Neuronal stem cell (in vitro differentiated cells): Measurements from ENCODE around the gene FAM25G.
"Not testable (repeated sequence)": the region's sequence is repeated elsewhere in the genome, so short reads cannot be mapped to it uniquely, and the experiment has no call there.

Experiments used
- DNase-seq: peaks from one replicate; pipeline ENCODE4 v3.0.0-alpha.2; 2013; ENCODE audit warnings: low spot score
- H2AFZ ChIP-seq: one replicate; pipeline ENCODE4 v1.6.1; 2013; ENCODE audit warnings: mild to moderate bottlenecking, low read length, inconsistent platforms
- H2AK5ac ChIP-seq: 2 replicates; pipeline ENCODE4 v1.6.1; 2013; ENCODE audit warnings: low read depth, mild to moderate bottlenecking, inconsistent platforms, low read length, moderate library complexity, mixed read lengths
- H2BK120ac ChIP-seq: 2 replicates; pipeline ENCODE4 v1.6.1; 2013; ENCODE audit warnings: low read depth, mild to moderate bottlenecking, inconsistent platforms, low read length, moderate library complexity, mixed read lengths
- H2BK12ac ChIP-seq: one replicate; pipeline ENCODE4 v1.6.1; 2013; ENCODE audit warnings: low read length, inconsistent platforms
- H2BK15ac ChIP-seq: 2 replicates; pipeline ENCODE4 v1.6.1; 2013; ENCODE audit warnings: mild to moderate bottlenecking, low read length, inconsistent platforms, mixed read lengths
- H2BK5ac ChIP-seq: one replicate; pipeline ENCODE4 v1.6.1; 2013; ENCODE audit warnings: inconsistent platforms, mild to moderate bottlenecking, low read length, moderate library complexity
- H3K14ac ChIP-seq: one replicate; pipeline ENCODE4 v1.6.1; 2013; ENCODE audit warnings: low read length, inconsistent platforms
- H3K18ac ChIP-seq: 2 replicates; pipeline ENCODE4 v1.6.1; 2013; ENCODE audit warnings: low read length, inconsistent platforms
- H3K23ac ChIP-seq: 2 replicates; pipeline ENCODE4 v1.6.1; 2013; ENCODE audit warnings: low read depth, mild to moderate bottlenecking, mixed read lengths, low read length, inconsistent platforms; ENCODE audit not compliant: poor library complexity
- H3K27ac ChIP-seq: replicated peaks from 3 replicates; pipeline ENCODE4 v1.5.1; 2013; ENCODE audit warnings: low read length, inconsistent platforms
- H3K27me3 ChIP-seq, 3 experiments: 2 replicates each; pipeline ENCODE4 v1.6.1; 2013; ENCODE audit warnings: low read length in 3 of 3, mild to moderate bottlenecking in 2 of 3, inconsistent platforms in 1 of 3, low read depth in 1 of 3, mixed read lengths in 1 of 3, moderate library complexity in 1 of 3; ENCODE audit not compliant: control insufficient read depth in 3 of 3, insufficient read depth in 3 of 3
- H3K36me3 ChIP-seq, 2 donors: replicated peaks in 1 of 2; 2 replicates each; pipeline ENCODE4 v1.6.1; 2013; ENCODE audit warnings: low read length in 2 of 2; ENCODE audit not compliant: control insufficient read depth in 2 of 2, insufficient read depth in 2 of 2
- H3K4ac ChIP-seq: 2 replicates; pipeline ENCODE4 v1.6.1; 2013; ENCODE audit warnings: inconsistent platforms, mild to moderate bottlenecking, low read length, moderate library complexity
- H3K4me1 ChIP-seq, 2 donors: 1 replicate in 1 of 2; 2 replicates in 1 of 2; pipeline ENCODE4 v1.6.1; 2013; ENCODE audit warnings: low read length in 2 of 2, low read depth in 1 of 2; ENCODE audit not compliant: control insufficient read depth in 2 of 2, insufficient read depth in 1 of 2
- H3K4me2 ChIP-seq: one replicate; pipeline ENCODE4 v1.6.1; 2013; ENCODE audit warnings: mild to moderate bottlenecking, low read length, inconsistent platforms; ENCODE audit not compliant: insufficient read depth, poor library complexity, severe bottlenecking
- H3K4me3 ChIP-seq, 2 donors: 2 replicates each; pipeline ENCODE4 v1.5.1; 2013; ENCODE audit warnings: low read length in 2 of 2, mild to moderate bottlenecking in 2 of 2, inconsistent platforms in 1 of 2, moderate library complexity in 1 of 2
- H3K79me1 ChIP-seq: one replicate; pipeline ENCODE4 v1.6.1; 2013; ENCODE audit warnings: low read depth, mild to moderate bottlenecking, inconsistent platforms, low read length, moderate library complexity
- H3K9ac ChIP-seq: one replicate; pipeline ENCODE4 v1.6.1; 2013; ENCODE audit warnings: mild to moderate bottlenecking, low read depth, low read length, inconsistent platforms; ENCODE audit not compliant: poor library complexity
- H3K9me3 ChIP-seq, 2 donors: replicated peaks in 1 of 2; 2 replicates each; pipeline versions ENCODE3 to v1.6.1; 2013; ENCODE audit warnings: low read length in 2 of 2, mild to moderate bottlenecking in 2 of 2, inconsistent platforms in 1 of 2, low read depth in 1 of 2, mixed read lengths in 1 of 2, moderate library complexity in 1 of 2; ENCODE audit not compliant: control insufficient read depth in 2 of 2, insufficient read depth in 1 of 2
- H4K8ac ChIP-seq: one replicate; pipeline ENCODE4 v1.6.1; 2013; ENCODE audit warnings: low read depth, mild to moderate bottlenecking, inconsistent platforms, low read length, moderate library complexity
- H4K91ac ChIP-seq: one replicate; pipeline ENCODE4 v1.6.1; 2013; ENCODE audit warnings: low read length, low read depth, mild to moderate bottlenecking, inconsistent platforms; ENCODE audit not compliant: poor library complexity
- WGBS, 2 donors: extraction: QIAGEN DNeasy Blood & Tissue Kit; methylation state at CpG; one replicate each; pipeline ENCODE4 v1.1.7; 2013; ENCODE audit warnings: missing lambda C conversion rate in 2 of 2, mixed read lengths in 1 of 2; ENCODE audit not compliant: insufficient read length in 2 of 2, insufficient replicate concordance in 1 of 2; ENCODE audit errors: extremely low coverage in 2 of 2; 5-methylcytosine and 5-hydroxymethylcytosine counted together

Gene FAM25G

DNA sequence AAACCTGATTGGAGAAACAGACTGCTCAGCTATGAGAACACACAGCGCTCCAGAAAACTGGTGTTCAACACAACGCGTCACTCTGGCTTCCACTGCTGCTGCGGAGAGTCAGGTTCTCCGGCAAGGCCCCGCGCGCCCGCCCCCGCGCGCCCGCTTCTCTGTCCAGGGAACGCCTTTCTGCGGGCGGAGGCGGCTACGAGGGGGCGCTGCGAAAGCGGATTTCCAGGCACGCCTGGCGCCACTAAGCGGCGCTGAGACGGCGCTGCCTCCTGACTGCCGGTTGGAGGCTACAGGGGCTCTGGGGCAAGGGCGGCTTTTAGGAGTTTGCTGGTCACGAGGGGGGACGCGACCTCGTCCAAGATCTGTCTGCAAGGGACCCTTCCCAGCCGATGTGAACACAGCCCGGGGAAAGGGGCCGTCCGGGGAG, 30.2 kb downstream of the FAM25G start:
- H4K91ac ChIP-seq, H3K4ac ChIP-seq, H2BK12ac ChIP-seq, H3K4me1 ChIP-seq, H3K18ac ChIP-seq, H3K27ac ChIP-seq, H2AK5ac ChIP-seq, H3K9ac ChIP-seq, H3K14ac ChIP-seq, H2BK120ac ChIP-seq, DNase-seq, H2BK15ac ChIP-seq, H3K9me3 ChIP-seq, H4K8ac ChIP-seq, H3K27me3 ChIP-seq, H3K4me3 ChIP-seq, H2BK5ac ChIP-seq, H3K36me3 ChIP-seq, H3K79me1 ChIP-seq, H3K23ac ChIP-seq: not testable (repeated sequence)
- H2AFZ ChIP-seq, result peak overlapping the region; percentile 69
- H3K4me2 ChIP-seq, result peak overlapping the region; percentile 54
- WGBS, 2 donors, result no CpG with 5 or more reads among the region's 37 CpGs

DNA sequence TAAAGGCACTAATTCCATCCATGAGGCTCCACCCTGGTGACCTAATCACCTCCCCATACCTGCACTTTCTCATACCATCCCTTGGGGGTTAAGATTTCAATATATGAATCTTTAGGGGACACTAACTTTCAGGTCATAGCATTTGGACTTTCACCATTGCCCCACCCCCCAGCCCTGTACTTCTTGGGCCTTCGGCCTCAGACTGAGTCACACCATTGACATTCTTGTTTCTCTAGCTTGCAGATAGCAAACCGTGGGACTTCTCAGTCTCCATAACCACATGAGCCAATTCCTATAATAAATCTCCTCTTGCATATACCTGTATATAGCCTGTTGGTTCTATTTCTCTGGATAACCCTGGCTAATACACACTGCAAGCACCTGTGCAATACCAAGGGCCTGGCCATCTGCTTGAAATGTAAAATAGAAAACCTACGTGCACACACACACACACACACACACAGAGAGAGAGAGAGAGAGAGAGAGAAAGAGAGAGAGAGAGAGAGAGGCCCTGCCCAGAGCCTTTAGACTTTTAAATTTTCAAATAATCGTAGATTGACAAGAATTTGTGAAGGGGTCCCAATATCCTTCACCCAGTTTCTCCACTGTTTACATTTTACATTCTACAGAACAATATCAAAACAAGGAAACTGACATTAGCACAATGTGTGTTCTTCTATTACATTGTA, 32.9 kb downstream of the FAM25G start:
- Histone ChIP-seq H2BK15ac (no peak overlapping the region), H2BK120ac (no peak overlapping the region), H2BK5ac (no peak overlapping the region), H3K36me3 (no peaks in the 10 kb centered on the region), H3K9me3 (no peaks in the 10 kb centered on the region), H3K4me1 (peaks cover 0 to 2% of the 10 kb centered on the region in 2 donors), H4K8ac (no peak overlapping the region), H2BK12ac (no peak overlapping the region), H3K18ac (no peak overlapping the region), H3K27me3 (peaks cover 0 to 11% (median 0%) of the 10 kb centered on the region in 3 experiments), H2AK5ac (no peak overlapping the region), H3K14ac (no peak overlapping the region), H3K4ac (no peak overlapping the region), H3K27ac (no peak overlapping the region), H3K4me3 (no peak overlapping the region), H2AFZ (no peak overlapping the region), H4K91ac (no peak overlapping the region), H3K23ac (no peak overlapping the region), H3K4me2 (no peak overlapping the region), H3K9ac (no peak overlapping the region), H3K79me1 (no peaks in the 10 kb centered on the region)
- no CpG with 5 or more reads among the region's 4 CpGs for WGBS, 2 donors
- no peak for DNase-seq

DNA sequence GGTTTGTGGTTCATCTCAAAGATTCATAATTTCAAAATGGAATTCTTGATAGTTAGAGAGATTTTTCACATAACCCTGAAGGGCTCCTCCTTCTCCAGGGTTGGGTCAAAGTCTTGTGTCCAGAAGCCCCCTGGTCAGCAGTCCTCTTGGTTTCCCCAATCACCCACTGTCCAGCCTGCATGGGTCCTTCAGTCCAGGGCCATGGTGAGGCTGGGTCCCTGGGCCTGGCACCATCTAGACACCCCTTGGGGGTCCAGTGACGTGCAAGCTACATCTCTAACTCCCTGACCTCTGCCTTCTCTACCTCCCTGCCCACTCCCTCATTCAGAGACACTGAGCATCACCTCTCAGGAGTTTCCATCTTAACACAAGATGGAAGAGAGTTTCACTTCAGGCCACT, 33.7 kb downstream of the FAM25G start:
- H2BK15ac ChIP-seq, result no peak overlapping the region
- H2BK120ac ChIP-seq, result no peak overlapping the region
- no peaks in the 10 kb centered on the region for H3K36me3 ChIP-seq
- no peak overlapping the region for H3K23ac ChIP-seq
- H2AFZ ChIP-seq, result no peak overlapping the region
- H4K8ac ChIP-seq, result no peak overlapping the region
- no peak overlapping the region for H3K4me3 ChIP-seq
- H2AK5ac ChIP-seq, result no peak overlapping the region
- H3K14ac ChIP-seq, result no peak overlapping the region
- no peak overlapping the region for H3K4ac ChIP-seq
- no CpG with 5 or more reads among the region's 1 CpG for WGBS, 2 donors
- H2BK5ac ChIP-seq, result no peak overlapping the region
- H3K9ac ChIP-seq, result no peak overlapping the region
- no peak overlapping the region for H3K27ac ChIP-seq
- H4K91ac ChIP-seq, result peak overlapping the region; percentile 64
- H3K4me2 ChIP-seq, result no peak overlapping the region
- DNase-seq, result no peak
- no peaks in the 10 kb centered on the region for H3K79me1 ChIP-seq
- peaks cover 0 to 3% of the 10 kb centered on the region in 2 donors for H3K4me1 ChIP-seq
- peaks cover 0 to 1% of the 10 kb centered on the region in 2 donors for H3K9me3 ChIP-seq
- peaks cover 0 to 15% (median 0%) of the 10 kb centered on the region in 3 experiments for H3K27me3 ChIP-seq
- H2BK12ac ChIP-seq, result no peak overlapping the region
- no peak overlapping the region for H3K18ac ChIP-seq

DNA sequence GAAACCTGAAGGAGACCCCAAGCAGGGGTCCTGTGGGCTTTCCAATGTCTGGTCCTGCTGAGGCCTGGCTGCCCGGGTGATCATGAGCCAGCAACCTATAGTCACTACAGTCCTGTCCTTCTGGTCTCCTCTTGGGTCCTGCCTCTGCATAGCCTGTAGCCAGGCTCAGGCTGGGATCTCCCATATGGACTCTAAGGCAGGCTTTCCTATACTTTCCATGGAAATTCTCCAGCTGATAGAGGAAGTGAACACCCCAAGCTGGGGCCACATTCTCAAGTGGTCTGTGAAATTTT, 34.0 kb downstream of the FAM25G start:
- Histone ChIP-seq H3K4me3 (no peak overlapping the region), H3K4ac (no peak overlapping the region), H3K27ac (no peak overlapping the region), H2BK120ac (no peak overlapping the region), H2AFZ (no peak overlapping the region), H4K91ac (no peak overlapping the region), H2AK5ac (no peak overlapping the region), H2BK5ac (no peak overlapping the region), H4K8ac (no peak overlapping the region), H3K79me1 (no peaks in the 10 kb centered on the region), H3K9ac (no peak overlapping the region), H3K23ac (no peak overlapping the region), H3K36me3 (no peaks in the 10 kb centered on the region), H3K4me2 (no peak overlapping the region), H3K27me3 (peaks cover 0 to 18% (median 0%) of the 10 kb centered on the region in 3 experiments), H3K4me1 (peaks cover 0 to 3% of the 10 kb centered on the region in 2 donors), H2BK15ac (no peak overlapping the region), H3K14ac (no peak overlapping the region), H2BK12ac (no peak overlapping the region), H3K9me3 (peaks cover 0 to 2% of the 10 kb centered on the region in 2 donors), H3K18ac (no peak overlapping the region)
- DNase-seq, result no peak
- whole genome bisulfite sequencing, 2 donors, result no CpG with 5 or more reads among the region's 1 CpG
